Endothelial cell (in vitro differentiated cells): Measurements from ENCODE around the gene PIGC. TPM values are rescaled to one million over a fixed set of nuclear protein-coding genes. Genes with fewer than 3 reads are reported as not detected.

Experiments
- DNase-seq: peaks from one replicate; pipeline ENCODE4 v3.0.0; 2021; ENCODE audit warnings: low spot score
- H3K27ac Mint-ChIP-seq: one replicate; pipeline ENCODE4 v1.8.0; 2021; ENCODE audit warnings: mixed read lengths, inconsistent platforms; ENCODE audit not compliant: unreplicated experiment
- H3K27me3 Mint-ChIP-seq: one replicate; pipeline ENCODE4 v1.8.0; 2021; ENCODE audit warnings: mild to moderate bottlenecking, moderate library complexity, mixed read lengths, inconsistent platforms; ENCODE audit not compliant: unreplicated experiment
- H3K36me3 Mint-ChIP-seq: one replicate; pipeline ENCODE4 v1.8.0; 2021; ENCODE audit warnings: mild to moderate bottlenecking, low read depth, mixed read lengths, inconsistent platforms; ENCODE audit not compliant: unreplicated experiment
- H3K4me1 Mint-ChIP-seq: one replicate; pipeline ENCODE4 v1.8.0; 2021; ENCODE audit warnings: mild to moderate bottlenecking, mixed read lengths, inconsistent platforms; ENCODE audit not compliant: unreplicated experiment
- H3K4me3 Mint-ChIP-seq: one replicate; pipeline ENCODE4 v1.8.0; 2021; ENCODE audit warnings: mild to moderate bottlenecking, mixed read lengths, inconsistent platforms; ENCODE audit not compliant: unreplicated experiment
- H3K9me3 Mint-ChIP-seq: one replicate; pipeline ENCODE4 v1.8.0; 2021; ENCODE audit warnings: mixed read lengths, inconsistent platforms; ENCODE audit not compliant: unreplicated experiment
- CTCF ChIP-seq: fragments of 200-600 bp; sonication (generic); IDR thresholded peaks from one replicate; pipeline ENCODE4 v1.5.0; 2021; ENCODE audit warnings: antibody characterized with exemption; ENCODE audit not compliant: unreplicated experiment
- total RNA-seq: library from RNA; stranded (reverse); fragmentation: NEBNext Ultra II Directional; extraction: Animal tissue kit (Norgen Biotek cat#: 25700); gene quantifications from one replicate; pipeline ENCODE4 v1.2.1, GENCODE V29; 2021; ENCODE audit not compliant: unreplicated experiment

PIGC gene
- total RNA-seq, 1 donor from 2014 or later: 23.7 TPM

- H3K27me3 Mint-ChIP-seq: peaks cover 3% of the 10 kb centered on the region
- H3K36me3 Mint-ChIP-seq: no peaks in the 10 kb centered on the region
- H3K9me3 Mint-ChIP-seq: no peaks in the 10 kb centered on the region
- H3K4me3 Mint-ChIP-seq: no peak overlapping the region
- peak overlapping the region; percentile 54 for H3K27ac Mint-ChIP-seq
- DNase-seq: no peak
- TF ChIP-seq CTCF: no peak
- H3K4me1 Mint-ChIP-seq: peaks cover 9% of the 10 kb centered on the region
Measured at GRCh38 chr1:172460887-172461315, 17.0 kb upstream of the PIGC start.

GRCh38 chr1:172460177-172460576, 16.3 kb upstream of the PIGC start:
- DNase-seq: no peak
- Mint-ChIP-seq H3K27ac (no peak overlapping the region), H3K9me3 (no peaks in the 10 kb centered on the region), H3K4me3 (no peak overlapping the region), H3K4me1 (peaks cover 9% of the 10 kb centered on the region), H3K36me3 (no peaks in the 10 kb centered on the region), H3K27me3 (peaks cover 3% of the 10 kb centered on the region)
- no peak for TF ChIP-seq CTCF

- no peak for TF ChIP-seq CTCF
- peaks cover 3% of the 10 kb centered on the region for H3K27me3 Mint-ChIP-seq
- no peak overlapping the region for H3K27ac Mint-ChIP-seq
- H3K4me1 Mint-ChIP-seq: peaks cover 18% of the 10 kb centered on the region
- no peaks in the 10 kb centered on the region for H3K9me3 Mint-ChIP-seq
- no peak for DNase-seq
- H3K36me3 Mint-ChIP-seq: no peaks in the 10 kb centered on the region
- H3K4me3 Mint-ChIP-seq: no peak overlapping the region
Measured at GRCh38 chr1:172457479-172458130, 13.7 kb upstream of the PIGC start.

GRCh38 chr1:172456344-172456769, 12.5 kb upstream of the PIGC start:
- H3K36me3 Mint-ChIP-seq: no peaks in the 10 kb centered on the region
- H3K27me3 Mint-ChIP-seq: peaks cover 3% of the 10 kb centered on the region
- no peak overlapping the region for H3K4me3 Mint-ChIP-seq
- DNase-seq: no peak
- peaks cover 24% of the 10 kb centered on the region for H3K4me1 Mint-ChIP-seq
- H3K9me3 Mint-ChIP-seq: no peaks in the 10 kb centered on the region
- H3K27ac Mint-ChIP-seq: no peak overlapping the region
- TF ChIP-seq CTCF: no peak

- H3K9me3 Mint-ChIP-seq: no peaks in the 10 kb centered on the region
- no peaks in the 10 kb centered on the region for H3K36me3 Mint-ChIP-seq
- TF ChIP-seq CTCF: no peak
- no peak overlapping the region for H3K27ac Mint-ChIP-seq
- H3K27me3 Mint-ChIP-seq: peaks cover 3% of the 10 kb centered on the region
- H3K4me1 Mint-ChIP-seq: peaks cover 23% of the 10 kb centered on the region
- DNase-seq: no peak
- no peak overlapping the region for H3K4me3 Mint-ChIP-seq
Measured at GRCh38 chr1:172455451-172455850, 11.6 kb upstream of the PIGC start.
